Measurements from ENCODE around the gene TMC5. TPM values are rescaled to one million over a fixed set of nuclear protein-coding genes. Genes with fewer than 3 reads are reported as not detected.
"Not testable (repeated sequence)": the region's sequence is repeated elsewhere in the genome, so short reads cannot be mapped to it uniquely, and the experiment has no call there.

The TMC5 gene, protein sequence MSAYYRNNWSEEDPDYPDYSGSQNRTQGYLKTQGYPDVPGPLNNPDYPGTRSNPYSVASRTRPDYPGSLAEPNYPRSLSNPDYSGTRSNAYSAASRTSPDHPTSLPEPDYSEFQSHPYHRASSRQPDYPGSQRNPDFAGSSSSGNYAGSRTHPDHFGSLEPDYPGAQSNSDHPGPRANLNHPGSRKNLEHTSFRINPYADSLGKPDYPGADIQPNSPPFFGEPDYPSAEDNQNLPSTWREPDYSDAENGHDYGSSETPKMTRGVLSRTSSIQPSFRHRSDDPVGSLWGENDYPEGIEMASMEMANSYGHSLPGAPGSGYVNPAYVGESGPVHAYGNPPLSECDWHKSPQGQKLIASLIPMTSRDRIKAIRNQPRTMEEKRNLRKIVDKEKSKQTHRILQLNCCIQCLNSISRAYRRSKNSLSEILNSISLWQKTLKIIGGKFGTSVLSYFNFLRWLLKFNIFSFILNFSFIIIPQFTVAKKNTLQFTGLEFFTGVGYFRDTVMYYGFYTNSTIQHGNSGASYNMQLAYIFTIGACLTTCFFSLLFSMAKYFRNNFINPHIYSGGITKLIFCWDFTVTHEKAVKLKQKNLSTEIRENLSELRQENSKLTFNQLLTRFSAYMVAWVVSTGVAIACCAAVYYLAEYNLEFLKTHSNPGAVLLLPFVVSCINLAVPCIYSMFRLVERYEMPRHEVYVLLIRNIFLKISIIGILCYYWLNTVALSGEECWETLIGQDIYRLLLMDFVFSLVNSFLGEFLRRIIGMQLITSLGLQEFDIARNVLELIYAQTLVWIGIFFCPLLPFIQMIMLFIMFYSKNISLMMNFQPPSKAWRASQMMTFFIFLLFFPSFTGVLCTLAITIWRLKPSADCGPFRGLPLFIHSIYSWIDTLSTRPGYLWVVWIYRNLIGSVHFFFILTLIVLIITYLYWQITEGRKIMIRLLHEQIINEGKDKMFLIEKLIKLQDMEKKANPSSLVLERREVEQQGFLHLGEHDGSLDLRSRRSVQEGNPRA
- polyA plus RNA-seq (ENCODE audit: insufficient read length in 4 of 4), result under 1 TPM; 0.26 to 0.92 (median 0.36) TPM

DNA sequence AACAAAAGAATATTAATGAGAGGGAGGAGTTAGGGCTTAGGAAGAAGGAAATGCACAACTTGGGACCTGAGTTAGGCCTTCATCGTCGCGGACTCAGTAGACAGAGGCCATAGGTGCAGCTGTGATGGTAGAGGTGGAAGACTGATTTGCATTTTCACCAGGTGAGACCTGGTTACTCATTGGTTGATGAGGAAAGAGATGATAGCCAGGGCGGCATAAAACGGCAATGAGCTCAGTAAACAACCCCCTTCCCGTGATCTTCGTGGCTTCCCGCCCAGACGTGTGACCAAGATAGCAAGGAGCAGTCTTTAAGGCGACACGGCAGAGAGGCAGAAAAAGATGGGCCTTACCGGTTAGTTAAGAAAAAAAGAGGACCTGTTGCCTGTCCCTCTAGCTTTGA is at the start of gene TMC5:
Gene TMC5 (plus strand): TSS at position 244 of the 400 bp plus-strand sequence. CDS start 22,156 bp downstream, outside the sequence.
- no peak for DNase-seq (ENCODE audit: low read depth in 4 of 4, low spot score in 3 of 4)

DNA sequence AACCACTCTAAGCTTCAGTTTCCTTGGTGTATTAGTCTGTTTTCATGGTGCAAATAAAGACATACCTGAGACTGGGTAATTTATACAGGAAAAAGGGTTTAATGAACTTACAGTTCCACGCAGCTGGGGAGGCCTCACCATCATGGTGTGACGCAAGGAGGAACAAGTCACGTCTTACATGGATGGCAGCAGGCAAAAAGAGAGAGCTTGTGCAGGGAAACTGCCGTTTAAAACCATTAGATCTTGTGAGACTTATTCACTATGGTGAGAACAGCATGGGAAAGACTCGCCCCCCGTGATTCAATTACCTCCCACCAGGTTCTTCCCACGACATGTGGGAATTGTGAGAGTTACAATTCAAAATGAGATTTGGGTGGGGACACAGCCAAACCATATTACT is 45.1 kb upstream of the TMC5 start:
- DNase-seq (ENCODE audit: low read depth in 4 of 4, low spot score in 3 of 4), result not testable (repeated sequence)

DNA sequence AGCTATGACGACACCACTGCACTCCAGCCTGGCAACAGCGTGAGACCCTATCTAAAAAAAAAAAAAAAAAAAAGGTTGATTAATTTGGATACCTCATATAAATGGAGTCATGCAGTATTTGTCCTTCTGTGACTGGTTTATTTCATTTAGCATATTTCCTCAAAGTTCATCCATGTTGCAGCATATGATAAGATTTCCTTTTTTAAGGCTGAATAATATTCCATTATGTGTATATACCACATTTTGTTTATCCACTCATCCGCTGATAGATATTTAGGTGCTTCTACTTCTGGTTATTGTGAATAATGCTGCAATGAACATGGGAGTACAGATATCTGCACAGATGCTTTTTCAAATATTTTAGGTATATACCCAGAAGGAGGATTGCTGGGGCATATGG is 43.3 kb upstream of the TMC5 start:
- no peak for DNase-seq (ENCODE audit: low read depth in 4 of 4, low spot score in 3 of 4)

DNA sequence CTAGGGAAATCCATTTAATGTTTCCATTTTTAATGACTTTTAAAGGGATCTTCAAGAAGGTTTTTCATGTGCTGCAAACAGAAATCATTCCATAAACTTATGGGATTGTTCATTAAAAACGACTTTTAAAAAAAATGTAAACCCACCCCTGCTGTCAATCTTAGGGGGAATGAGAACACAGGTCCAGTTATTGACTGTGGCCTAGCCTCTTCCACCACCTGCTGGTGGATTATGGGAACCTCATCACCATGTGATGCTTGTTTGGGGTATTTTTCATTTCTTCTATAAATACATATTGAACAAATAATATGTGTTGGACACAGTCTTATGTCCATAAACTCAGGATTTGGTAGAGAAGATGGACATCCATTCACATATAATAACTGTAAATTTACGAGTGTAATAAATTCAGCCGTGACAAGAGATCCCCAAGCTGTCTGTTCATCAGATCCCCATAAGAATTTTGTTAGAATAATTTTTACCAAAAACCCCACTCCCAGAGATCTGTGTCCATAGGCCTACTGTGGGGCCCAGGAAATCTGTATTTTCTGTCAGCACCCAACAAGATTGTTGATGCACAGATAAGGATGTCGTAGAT is 42.0 kb upstream of the TMC5 start:
- peak; percentile 8 to 37 (median 29) for DNase-seq (ENCODE audit: low read depth in 4 of 4, low spot score in 3 of 4)

DNA sequence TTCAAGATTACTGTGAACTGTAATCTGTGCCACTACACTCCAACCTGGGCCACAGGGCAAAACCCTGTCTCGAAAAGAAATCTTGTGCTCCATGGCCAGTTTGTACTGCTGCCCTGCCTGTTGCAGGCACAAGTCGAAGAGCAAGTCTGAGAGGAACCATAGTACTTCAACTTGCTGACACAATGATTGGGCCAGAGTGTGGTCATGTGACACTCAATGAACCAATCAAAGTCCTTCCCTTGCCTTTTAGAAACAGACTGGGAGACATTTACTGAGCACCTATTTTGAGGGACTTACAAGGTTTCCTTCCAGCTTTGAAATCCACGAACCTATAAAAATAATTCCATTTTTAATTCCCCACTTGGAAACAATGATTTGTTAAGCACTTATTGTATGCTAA is 39.8 kb upstream of the TMC5 start:
- no peak for DNase-seq (ENCODE audit: low read depth in 4 of 4, low spot score in 3 of 4)

DNA sequence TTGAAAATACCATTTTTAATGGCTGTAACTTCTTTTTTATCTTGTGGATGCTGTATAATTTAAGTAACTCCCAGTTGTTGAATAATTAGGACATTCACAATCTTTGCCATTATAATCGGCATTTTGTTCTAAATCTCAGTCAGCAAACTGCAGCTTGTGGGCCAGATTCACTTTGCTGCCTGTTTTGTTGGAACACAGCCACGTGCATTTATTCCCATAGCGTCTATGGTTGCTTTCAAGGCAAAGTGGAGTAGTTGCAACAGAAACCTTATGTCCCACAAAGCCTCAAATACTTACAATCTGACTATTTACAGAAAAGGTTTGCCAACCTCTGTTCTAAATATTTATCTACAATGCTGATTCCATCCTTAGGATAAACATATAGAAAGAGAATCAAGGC is 39.2 kb upstream of the TMC5 start:
- DNase-seq (ENCODE audit: low read depth in 4 of 4, low spot score in 3 of 4), result no peak

DNA sequence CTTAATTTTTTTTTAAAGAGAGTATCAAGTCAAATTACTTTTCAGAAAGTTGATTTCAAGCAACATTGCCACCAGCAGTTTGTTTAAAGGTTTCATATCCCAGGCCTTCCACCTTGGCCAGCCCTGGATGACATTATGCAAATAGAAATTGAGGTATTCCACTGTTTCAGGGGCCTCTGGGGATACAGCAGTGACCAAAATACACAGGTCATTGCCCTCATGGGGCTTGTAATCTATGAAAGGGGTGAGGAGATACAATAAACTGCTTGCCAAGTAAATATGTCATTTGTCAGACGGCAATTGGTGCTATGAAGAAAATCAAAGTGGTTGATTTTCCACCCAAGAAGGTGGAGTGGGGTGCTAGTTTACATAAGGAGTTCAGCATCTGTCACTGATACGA is 37.8 kb upstream of the TMC5 start:
- DNase-seq (ENCODE audit: low read depth in 4 of 4, low spot score in 3 of 4), result no peak

DNA sequence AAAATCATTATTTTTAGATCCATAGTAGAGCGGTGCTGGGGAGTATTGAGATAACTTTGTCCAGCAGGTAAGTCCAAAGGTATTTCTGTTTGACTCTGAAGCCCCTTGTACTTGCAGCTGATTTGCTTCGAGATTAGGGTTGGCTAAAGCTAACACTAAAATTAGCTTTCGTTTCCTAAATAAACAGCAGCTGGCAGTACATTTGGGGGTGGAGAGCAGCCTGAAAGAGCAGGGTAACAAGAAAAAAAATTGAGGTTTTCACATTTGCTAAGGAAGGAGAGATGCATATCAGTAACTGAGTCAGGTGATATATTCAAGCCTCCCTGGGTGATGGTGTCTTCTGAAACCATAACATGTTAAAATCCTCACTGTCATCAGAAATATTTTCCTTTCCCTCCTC is 37.4 kb upstream of the TMC5 start:
- no peak for DNase-seq (ENCODE audit: low read depth in 4 of 4, low spot score in 3 of 4)

DNA sequence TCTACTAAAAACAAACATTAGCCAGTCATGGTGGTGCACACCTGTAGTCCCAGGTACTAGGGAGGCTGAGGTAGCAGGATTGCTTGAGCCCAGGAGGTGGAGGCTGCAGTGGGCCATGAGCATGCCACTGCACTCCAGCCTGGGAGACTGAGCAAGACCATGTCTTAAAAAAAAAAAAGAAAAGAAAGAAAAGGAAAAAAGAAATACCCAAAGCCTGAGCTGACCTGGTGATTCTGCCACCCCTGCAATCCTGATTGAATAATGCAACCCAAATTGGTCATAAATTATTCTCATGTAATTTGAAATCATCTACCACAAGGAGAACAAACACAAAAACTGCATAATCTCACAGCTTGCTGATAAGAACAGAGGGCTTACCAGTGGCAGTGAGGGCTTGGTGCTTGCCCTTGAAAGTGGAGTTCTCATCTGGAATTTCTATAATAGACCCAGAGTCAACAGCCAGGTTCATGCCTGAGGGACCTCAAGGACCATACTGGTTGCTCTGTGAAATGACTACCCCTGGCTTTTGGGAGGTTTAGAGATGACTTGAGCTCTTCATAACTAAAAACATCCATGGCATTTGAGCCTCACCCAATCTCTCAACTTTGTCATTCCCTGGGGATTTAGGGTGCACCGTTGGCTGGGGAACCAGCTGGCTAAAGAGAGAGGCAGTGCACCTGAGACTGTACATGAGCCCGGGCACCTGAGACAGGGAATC is 35.4 kb upstream of the TMC5 start:
- no peak for DNase-seq (ENCODE audit: low read depth in 4 of 4, low spot score in 3 of 4)

DNA sequence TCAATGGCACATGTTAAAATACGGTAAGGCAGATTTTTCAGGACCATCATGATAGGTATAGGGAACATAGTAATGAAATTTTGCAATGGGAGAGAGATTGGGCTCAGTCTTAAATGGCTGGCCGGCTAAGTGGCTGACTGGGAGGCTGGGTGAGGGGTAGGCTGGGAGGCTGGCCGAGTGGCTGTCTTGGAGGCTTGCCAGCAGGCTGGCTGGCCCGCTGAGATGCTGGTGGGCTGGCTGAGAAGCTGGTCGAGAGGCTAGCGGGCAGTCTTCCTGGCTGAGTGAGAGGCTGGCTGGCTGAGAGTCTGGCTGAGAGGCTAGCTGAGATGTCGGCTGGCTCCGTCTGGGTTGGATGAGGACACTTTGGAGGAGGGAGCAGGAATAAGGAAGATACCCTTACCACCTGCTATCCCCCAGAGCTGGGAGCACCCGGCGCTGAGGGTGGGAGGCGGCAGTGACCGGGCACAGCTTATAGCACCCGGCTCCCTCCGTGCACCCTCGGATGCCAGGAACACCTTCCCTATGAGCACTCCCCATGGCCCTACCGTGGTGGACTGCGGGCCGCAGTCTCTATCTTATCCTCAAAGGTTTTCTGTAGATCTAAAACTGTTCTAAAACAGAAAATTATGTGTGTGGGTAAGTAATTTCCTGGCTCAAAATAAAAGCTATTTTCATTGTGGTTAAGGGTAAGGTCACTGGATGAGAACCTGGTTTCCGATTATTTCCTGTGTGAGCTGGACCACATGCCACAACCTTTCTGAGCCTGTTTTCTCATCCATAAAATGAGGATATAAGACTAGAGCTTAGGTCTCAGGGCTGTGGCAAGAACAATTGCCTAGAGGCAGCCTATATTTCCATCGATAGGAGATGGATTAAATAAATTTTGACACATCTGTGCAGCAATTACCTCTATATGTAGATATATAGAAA is 34.5 kb upstream of the TMC5 start:
- no peak for DNase-seq (ENCODE audit: low read depth in 4 of 4, low spot score in 3 of 4)

DNA sequence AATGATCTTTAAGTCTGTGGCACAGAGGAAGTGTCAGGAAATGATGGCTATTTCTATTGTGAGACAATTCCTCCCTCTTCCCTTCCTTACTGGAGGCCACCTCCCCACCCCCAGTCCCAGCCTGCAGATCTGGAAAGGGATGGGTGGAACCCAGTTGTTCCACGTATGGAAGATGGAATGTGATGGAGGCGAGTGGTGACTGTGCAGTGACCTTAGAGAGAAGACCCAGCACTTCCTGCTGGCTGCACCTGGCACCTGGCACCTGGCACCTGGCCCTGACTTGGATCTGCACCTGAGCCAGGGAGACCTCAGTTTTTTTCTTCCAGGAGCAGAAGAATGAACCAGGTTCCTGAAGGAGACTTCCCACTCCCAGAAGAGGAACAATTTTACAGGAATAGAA is 33.0 kb upstream of the TMC5 start:
- DNase-seq (ENCODE audit: low read depth in 4 of 4, low spot score in 3 of 4), result no peak

DNA sequence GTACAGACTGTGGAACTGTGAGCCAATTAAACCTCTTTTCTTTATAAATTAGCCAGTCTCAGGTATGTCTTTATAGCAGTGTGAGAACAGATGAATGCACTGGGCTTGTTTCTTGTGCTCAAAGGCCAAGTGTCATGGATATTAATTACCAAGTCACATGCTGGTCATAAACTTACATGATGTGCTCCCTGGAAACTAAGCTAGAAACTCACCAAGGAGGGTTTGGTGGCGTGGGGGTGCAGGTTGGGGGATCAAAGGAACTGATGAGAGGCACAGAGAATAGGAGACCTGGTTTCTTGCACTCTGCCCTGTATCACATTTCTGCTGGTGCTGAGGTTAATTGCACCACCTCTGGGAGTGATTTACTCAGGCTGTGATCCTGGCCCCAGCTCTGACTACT is 31.2 kb upstream of the TMC5 start:
- DNase-seq (ENCODE audit: low read depth in 4 of 4, low spot score in 3 of 4), result no peak

DNA sequence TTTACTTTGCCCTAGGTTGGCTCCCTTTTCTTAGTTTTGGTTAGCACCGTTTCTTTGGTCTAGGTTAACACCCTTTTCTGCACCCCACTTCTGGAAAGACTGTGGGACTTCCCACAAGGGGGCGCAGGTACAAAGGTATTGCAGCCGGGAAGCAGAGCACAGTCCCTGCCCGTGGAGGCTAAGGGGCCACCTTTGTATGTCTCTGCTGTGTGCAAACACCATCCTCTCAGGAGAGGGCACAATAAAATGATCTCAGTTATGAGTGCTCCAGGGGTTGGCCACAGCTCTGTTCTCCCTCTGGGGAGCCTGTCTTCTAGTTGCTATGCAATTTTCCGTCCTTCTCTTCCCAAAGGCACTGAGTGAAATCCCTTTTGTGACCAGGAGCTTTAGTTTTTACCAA is 28.4 kb upstream of the TMC5 start:
- no peak for DNase-seq (ENCODE audit: low read depth in 4 of 4, low spot score in 3 of 4)

DNA sequence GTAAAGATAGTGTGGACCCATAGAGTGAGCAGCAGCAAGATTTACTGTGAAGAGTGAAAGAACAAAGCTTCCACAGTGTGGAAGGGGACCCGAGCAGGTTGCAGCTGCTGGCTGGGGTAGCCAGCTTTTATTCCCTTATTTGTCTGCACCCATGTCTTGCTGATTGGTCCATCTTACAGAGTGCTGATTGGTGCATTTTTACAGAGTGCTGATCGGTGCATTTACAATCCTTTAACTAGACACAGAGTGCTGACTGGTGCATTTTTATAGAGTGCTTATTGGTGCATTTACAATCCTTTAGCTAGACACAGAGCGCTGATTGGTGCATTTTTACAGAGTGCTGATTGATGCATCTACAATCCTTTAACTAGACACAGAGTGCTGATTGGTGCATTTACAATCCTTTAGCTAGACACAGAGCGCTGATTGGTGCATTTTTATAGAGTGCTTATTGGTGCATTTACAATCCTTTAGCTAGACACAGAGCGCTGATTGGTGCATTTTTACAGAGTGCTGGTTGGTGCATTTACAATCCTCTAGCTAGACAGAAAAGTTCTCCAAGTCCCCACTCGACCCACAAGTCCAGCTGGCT is 26.4 kb upstream of the TMC5 start:
- not testable (repeated sequence) for DNase-seq (ENCODE audit: low read depth in 4 of 4, low spot score in 3 of 4)

DNA sequence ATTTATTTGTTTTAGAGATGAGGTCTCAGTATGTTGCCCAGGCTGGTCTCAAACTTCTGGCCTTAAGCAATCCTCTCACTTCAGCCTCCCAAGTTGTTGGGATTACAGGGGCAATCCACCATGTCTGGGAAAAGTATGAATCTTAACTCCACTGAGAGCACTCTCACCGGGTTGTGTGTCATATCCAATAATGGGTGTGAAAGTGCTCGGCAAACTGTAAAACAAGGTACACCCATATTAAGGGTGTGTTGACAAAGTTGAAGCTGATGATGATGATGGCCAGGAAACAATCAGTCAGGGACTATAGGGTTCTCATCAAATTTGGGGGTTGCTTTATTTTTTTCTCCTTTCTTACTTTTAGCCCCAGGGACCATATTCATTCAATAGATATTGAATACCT is 25.3 kb upstream of the TMC5 start:
- no peak for DNase-seq (ENCODE audit: low read depth in 4 of 4, low spot score in 3 of 4)

DNA sequence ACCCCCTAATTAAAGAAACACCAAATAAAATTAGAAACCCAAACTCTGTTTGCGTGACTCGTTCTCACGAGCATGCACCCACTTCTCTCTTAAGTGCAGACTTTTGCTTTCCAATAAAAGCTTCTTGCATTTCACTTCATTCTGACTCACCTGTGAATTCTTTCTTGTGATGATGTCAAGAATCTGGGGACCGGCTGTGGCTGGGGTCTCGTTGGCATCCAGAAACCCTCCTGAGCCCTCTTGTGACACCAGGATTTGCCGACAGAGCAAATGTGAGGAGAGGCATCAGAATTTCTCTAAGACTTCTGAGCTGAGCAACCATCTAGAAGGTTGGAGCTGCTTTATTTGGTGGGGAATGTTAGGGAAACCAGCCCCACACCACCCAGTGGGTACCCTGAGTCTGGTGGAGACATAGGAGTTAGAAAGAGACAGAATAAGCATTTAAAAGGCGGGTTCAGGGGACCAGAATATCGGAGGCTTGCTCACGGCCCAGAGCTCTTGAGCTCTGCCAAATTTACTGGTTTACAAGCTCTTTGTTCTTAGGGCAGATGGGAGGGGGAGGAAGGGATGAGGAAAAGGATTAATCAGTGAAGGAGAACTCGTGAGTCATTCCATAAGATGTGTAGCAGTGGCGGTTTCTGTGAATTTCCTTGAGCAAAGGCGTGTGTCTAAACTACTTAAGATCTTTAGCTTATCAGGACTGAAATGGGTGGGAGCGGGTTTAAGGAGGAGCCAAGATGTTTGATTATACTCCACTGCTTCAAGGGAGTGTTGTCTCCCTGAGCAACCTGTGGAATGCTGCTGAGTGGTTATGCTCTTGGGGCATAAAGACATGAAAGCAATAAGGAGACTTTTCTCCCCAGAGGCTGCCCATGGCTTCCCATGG is 24.2 kb upstream of the TMC5 start:
- no peak for DNase-seq (ENCODE audit: low read depth in 4 of 4, low spot score in 3 of 4)

DNA sequence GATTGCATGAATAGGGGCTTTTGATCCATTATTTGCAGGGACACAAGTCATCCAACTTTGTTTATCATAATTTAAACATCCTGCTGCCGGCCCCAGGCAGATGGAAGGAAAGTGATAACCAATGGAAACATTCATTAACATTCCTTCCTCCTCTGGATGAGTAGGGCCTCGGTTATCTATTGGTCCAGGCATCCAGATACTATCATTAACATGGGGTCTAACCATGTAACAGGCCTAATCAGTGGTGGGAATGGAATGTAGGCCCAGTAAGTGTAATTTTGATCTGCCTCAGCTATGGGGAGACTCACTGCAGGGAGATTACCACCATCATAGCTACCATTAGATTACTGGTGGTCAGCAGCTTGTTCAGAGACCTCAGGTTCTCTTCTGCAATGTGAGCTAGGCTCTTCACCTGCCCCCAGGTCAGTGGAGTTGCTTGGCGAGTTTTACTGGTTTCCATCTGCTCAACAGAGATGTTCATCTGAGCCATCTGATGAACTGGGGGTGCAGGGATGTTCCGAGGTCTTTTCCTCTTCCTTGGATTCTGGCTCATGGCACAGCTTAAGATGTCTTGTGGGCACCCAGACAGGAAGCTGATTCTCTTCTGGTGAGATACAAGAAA is 21.9 kb upstream of the TMC5 start:
- DNase-seq (ENCODE audit: low read depth in 4 of 4, low spot score in 3 of 4), result not testable (repeated sequence)

All from left renal pelvis (tissue), 4 donors.